ENCODE results near the gene MLIP. TPM values are rescaled to one million over a fixed set of nuclear protein-coding genes. Genes with fewer than 3 reads are reported as not detected.

The MLIP gene
- total and polyA plus RNA-seq, 2 of the 8 experiments (the other 6 are each of a cell fraction or from before 2014, with no cell fraction given), result not detected

DNA sequence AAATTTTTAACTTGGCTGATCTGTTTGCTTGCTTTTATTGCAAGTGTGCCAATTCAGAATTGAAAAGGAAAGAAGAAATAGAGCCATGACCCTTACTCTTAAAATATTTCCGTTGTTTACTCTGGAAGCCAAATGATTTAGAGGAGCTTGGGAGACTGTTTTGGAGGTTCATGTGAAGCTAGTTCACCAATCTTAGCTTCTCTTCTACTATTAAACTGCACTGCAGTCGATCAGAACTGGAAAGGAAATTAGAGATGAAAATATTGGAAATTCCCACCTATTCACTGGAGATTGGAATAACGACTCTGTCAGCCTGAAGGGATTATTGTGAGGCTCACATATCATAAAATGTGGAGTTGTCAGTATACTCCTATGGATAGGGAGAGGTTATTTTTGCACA is 81.8 kb downstream of the MLIP start (continued):
- TF ChIP-seq, protein P1, sequence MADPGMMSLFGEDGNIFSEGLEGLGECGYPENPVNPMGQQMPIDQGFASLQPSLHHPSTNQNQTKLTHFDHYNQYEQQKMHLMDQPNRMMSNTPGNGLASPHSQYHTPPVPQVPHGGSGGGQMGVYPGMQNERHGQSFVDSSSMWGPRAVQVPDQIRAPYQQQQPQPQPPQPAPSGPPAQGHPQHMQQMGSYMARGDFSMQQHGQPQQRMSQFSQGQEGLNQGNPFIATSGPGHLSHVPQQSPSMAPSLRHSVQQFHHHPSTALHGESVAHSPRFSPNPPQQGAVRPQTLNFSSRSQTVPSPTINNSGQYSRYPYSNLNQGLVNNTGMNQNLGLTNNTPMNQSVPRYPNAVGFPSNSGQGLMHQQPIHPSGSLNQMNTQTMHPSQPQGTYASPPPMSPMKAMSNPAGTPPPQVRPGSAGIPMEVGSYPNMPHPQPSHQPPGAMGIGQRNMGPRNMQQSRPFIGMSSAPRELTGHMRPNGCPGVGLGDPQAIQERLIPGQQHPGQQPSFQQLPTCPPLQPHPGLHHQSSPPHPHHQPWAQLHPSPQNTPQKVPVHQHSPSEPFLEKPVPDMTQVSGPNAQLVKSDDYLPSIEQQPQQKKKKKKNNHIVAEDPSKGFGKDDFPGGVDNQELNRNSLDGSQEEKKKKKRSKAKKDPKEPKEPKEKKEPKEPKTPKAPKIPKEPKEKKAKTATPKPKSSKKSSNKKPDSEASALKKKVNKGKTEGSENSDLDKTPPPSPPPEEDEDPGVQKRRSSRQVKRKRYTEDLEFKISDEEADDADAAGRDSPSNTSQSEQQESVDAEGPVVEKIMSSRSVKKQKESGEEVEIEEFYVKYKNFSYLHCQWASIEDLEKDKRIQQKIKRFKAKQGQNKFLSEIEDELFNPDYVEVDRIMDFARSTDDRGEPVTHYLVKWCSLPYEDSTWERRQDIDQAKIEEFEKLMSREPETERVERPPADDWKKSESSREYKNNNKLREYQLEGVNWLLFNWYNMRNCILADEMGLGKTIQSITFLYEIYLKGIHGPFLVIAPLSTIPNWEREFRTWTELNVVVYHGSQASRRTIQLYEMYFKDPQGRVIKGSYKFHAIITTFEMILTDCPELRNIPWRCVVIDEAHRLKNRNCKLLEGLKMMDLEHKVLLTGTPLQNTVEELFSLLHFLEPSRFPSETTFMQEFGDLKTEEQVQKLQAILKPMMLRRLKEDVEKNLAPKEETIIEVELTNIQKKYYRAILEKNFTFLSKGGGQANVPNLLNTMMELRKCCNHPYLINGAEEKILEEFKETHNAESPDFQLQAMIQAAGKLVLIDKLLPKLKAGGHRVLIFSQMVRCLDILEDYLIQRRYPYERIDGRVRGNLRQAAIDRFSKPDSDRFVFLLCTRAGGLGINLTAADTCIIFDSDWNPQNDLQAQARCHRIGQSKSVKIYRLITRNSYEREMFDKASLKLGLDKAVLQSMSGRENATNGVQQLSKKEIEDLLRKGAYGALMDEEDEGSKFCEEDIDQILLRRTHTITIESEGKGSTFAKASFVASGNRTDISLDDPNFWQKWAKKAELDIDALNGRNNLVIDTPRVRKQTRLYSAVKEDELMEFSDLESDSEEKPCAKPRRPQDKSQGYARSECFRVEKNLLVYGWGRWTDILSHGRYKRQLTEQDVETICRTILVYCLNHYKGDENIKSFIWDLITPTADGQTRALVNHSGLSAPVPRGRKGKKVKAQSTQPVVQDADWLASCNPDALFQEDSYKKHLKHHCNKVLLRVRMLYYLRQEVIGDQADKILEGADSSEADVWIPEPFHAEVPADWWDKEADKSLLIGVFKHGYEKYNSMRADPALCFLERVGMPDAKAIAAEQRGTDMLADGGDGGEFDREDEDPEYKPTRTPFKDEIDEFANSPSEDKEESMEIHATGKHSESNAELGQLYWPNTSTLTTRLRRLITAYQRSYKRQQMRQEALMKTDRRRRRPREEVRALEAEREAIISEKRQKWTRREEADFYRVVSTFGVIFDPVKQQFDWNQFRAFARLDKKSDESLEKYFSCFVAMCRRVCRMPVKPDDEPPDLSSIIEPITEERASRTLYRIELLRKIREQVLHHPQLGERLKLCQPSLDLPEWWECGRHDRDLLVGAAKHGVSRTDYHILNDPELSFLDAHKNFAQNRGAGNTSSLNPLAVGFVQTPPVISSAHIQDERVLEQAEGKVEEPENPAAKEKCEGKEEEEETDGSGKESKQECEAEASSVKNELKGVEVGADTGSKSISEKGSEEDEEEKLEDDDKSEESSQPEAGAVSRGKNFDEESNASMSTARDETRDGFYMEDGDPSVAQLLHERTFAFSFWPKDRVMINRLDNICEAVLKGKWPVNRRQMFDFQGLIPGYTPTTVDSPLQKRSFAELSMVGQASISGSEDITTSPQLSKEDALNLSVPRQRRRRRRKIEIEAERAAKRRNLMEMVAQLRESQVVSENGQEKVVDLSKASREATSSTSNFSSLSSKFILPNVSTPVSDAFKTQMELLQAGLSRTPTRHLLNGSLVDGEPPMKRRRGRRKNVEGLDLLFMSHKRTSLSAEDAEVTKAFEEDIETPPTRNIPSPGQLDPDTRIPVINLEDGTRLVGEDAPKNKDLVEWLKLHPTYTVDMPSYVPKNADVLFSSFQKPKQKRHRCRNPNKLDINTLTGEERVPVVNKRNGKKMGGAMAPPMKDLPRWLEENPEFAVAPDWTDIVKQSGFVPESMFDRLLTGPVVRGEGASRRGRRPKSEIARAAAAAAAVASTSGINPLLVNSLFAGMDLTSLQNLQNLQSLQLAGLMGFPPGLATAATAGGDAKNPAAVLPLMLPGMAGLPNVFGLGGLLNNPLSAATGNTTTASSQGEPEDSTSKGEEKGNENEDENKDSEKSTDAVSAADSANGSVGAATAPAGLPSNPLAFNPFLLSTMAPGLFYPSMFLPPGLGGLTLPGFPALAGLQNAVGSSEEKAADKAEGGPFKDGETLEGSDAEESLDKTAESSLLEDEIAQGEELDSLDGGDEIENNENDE (IDR thresholded peaks at IDR 0.05; ENCODE audit: insufficient replicate concordance, low read length), result no peak
- TF ChIP-seq EGR1 (IDR thresholded peaks at IDR 0.05; ENCODE audit: borderline replicate concordance, low read depth, low read length) (no peak), GTF2F1 (IDR thresholded peaks at IDR 0.05; ENCODE audit: borderline replicate concordance, low read depth, low read length) (no peak), EP300 (IDR thresholded peaks at IDR 0.05; ENCODE audit: borderline replicate concordance in 1 of 2, low read depth in 2 of 2, low read length in 2 of 2) (no peak)
- TF ChIP-seq, protein P2, sequence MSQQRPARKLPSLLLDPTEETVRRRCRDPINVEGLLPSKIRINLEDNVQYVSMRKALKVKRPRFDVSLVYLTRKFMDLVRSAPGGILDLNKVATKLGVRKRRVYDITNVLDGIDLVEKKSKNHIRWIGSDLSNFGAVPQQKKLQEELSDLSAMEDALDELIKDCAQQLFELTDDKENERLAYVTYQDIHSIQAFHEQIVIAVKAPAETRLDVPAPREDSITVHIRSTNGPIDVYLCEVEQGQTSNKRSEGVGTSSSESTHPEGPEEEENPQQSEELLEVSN (IDR thresholded peaks at IDR 0.05), result no peak
